GM21576 (cell line): ENCODE results near the gene ZNF25.
"Not testable (repeated sequence)": the region's sequence is repeated elsewhere in the genome, so short reads cannot be mapped to it uniquely, and the experiment has no call there.

Experiments used
- ATAC-seq: cut with Tn5 transposase; IDR thresholded peaks from one replicate; pipeline ENCODE4 v1.9.1; 2021; ENCODE audit warnings: mild to moderate bottlenecking, moderate library complexity; ENCODE audit not compliant: unreplicated experiment

ZNF25 gene

GRCh38 chr10:37976091-37976879 is at the start of gene ZNF25:
TSS of gene ZNF25 (minus strand) at chr10:37976647. CDS start at chr10:37971722, 4,925 bp downstream.
- ATAC-seq: peak; percentile 95

GRCh38 chr10:38025283-38025682 is 48.8 kb upstream of the ZNF25 start:
- ATAC-seq: peak; percentile 96

GRCh38 chr10:38019124-38019523 is 42.7 kb upstream of the ZNF25 start:
- ATAC-seq: not testable (repeated sequence)

GRCh38 chr10:38016354-38016753 is 39.9 kb upstream of the ZNF25 start:
- no peak for ATAC-seq

- ATAC-seq: peak; percentile 91
Observed at GRCh38 chr10:38010119-38010903, 33.9 kb upstream of the ZNF25 start, which contains the start of gene ZNF33A. TSS of gene ZNF33A (plus strand) at chr10:38010675. CDS start at chr10:38012342, 1,667 bp downstream.

- no peak for ATAC-seq
Observed at GRCh38 chr10:38007991-38008390, 31.5 kb upstream of the ZNF25 start.

GRCh38 chr10:38007551-38007950 is 31.1 kb upstream of the ZNF25 start:
- ATAC-seq: no peak

GRCh38 chr10:38003588-38003987 is 27.1 kb upstream of the ZNF25 start:
- ATAC-seq: no peak

- no peak for ATAC-seq
Observed at GRCh38 chr10:38003026-38003425, 26.6 kb upstream of the ZNF25 start.

GRCh38 chr10:38000474-38000873 is 24.0 kb upstream of the ZNF25 start:
- not testable (repeated sequence) for ATAC-seq

- ATAC-seq: not testable (repeated sequence)
Observed at GRCh38 chr10:37998920-37999319, 22.5 kb upstream of the ZNF25 start.

GRCh38 chr10:37992083-37992482 is 15.6 kb upstream of the ZNF25 start:
- peak; percentile 50 for ATAC-seq

- no peak for ATAC-seq
Observed at GRCh38 chr10:37991655-37992054, 15.2 kb upstream of the ZNF25 start.

- ATAC-seq: no peak
Observed at GRCh38 chr10:37976880-37977203, 395 bp upstream of the ZNF25 start.

GRCh38 chr10:37975401-37975991 is 951 bp downstream of the ZNF25 start:
- no peak for ATAC-seq

GRCh38 chr10:37972396-37972795 is 4.1 kb downstream of the ZNF25 start:
- no peak for ATAC-seq

- ATAC-seq: no peak
Observed at GRCh38 chr10:37965006-37965405, 11.4 kb downstream of the ZNF25 start.

GRCh38 chr10:37960591-37961137 is 15.8 kb downstream of the ZNF25 start:
- ATAC-seq: no peak

GRCh38 chr10:37957841-37958240 is 18.6 kb downstream of the ZNF25 start:
- no peak for ATAC-seq

- no peak for ATAC-seq
Observed at GRCh38 chr10:37952926-37953325, 23.5 kb downstream of the ZNF25 start.

GRCh38 chr10:37952043-37952755 is 24.2 kb downstream of the ZNF25 start:
- ATAC-seq: no peak
